ENCODE results near the gene ASB13. TPM values are rescaled to one million over a fixed set of nuclear protein-coding genes. Genes with fewer than 3 reads are reported as not detected.
A peak's percentile ranks its signal among the peaks of the same experiment; 100 is the strongest.

The ASB13 gene, protein sequence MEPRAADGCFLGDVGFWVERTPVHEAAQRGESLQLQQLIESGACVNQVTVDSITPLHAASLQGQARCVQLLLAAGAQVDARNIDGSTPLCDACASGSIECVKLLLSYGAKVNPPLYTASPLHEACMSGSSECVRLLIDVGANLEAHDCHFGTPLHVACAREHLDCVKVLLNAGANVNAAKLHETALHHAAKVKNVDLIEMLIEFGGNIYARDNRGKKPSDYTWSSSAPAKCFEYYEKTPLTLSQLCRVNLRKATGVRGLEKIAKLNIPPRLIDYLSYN
- total RNA-seq: 10 to 100 TPM; 15.8 to 16.0 TPM

DNA sequence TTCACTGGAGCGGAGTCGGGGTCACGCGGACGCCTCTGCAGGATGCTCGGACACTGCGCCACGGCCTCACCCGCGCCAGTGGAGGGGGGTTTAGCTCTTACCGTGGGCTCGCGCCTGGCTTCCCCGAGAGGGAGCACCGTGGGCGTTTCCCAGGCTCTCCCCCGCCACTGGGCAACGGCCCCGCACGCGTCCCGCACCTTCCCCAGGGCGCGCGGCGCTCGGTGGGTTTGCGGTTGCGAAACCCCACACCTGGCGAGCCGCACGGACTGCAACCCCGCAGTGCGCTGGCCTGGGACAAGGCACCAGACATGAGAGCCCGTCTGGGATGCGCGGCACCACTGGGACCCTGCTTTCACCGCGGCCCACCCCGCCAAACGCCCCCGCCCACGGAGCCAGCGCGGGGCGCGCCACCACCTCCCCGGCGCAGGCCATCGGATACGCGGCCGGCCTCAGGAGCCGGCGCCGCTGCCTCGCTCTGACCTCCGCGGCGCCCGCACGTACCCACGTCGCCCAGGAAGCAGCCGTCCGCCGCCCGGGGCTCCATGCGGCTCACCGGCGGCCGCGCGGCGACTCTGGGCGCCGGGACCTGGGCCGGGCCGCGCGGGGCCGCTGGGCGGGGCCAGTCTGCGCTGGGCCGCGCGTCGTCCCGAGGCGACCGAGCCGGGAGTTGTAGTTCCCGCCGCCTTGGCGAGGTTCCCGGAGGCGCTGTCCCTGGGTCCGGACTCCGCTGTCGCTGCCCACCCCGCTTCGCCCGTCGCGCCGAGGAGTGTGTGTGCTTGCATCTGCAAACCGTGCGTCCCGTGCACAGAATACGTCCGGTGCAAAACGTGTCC lies at the start of gene ASB13:
TSS of gene ASB13 (minus strand) at position 588 of the 833 bp plus-strand sequence. CDS start at position 544, 44 bp downstream.
- Histone ChIP-seq H3K9me3 (no peaks in the 10 kb centered on the region), H3K36me3 (no peaks in the 10 kb centered on the region), H3K27me3 (replicated peaks; ENCODE audit: insufficient read depth) (no peaks in the 10 kb centered on the region), H3K27ac (peak within 1 kb of the TSS; percentile 71 to 72), H3K4me1 (ENCODE audit: control insufficient read depth in 1 of 2, low read depth in 2 of 2) (peaks cover 10 to 44% of the 10 kb centered on the region in 2 donors), H3K4me3 (peak within 1 kb of the TSS; percentile 93)
- TF ChIP-seq, protein P1, sequence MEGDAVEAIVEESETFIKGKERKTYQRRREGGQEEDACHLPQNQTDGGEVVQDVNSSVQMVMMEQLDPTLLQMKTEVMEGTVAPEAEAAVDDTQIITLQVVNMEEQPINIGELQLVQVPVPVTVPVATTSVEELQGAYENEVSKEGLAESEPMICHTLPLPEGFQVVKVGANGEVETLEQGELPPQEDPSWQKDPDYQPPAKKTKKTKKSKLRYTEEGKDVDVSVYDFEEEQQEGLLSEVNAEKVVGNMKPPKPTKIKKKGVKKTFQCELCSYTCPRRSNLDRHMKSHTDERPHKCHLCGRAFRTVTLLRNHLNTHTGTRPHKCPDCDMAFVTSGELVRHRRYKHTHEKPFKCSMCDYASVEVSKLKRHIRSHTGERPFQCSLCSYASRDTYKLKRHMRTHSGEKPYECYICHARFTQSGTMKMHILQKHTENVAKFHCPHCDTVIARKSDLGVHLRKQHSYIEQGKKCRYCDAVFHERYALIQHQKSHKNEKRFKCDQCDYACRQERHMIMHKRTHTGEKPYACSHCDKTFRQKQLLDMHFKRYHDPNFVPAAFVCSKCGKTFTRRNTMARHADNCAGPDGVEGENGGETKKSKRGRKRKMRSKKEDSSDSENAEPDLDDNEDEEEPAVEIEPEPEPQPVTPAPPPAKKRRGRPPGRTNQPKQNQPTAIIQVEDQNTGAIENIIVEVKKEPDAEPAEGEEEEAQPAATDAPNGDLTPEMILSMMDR (IDR thresholded peaks at IDR 0.05): no peak
- DNase-seq (ENCODE audit: low spot score): no peak
- peak; percentile 71 for ATAC-seq (ENCODE audit: insufficient number of reproducible peaks, low FRiP score, low read depth)

- peak overlapping the region; percentile 34 for H3K4me3 ChIP-seq
- ATAC-seq (ENCODE audit: insufficient number of reproducible peaks, low FRiP score, low read depth) (no peak), DNase-seq (ENCODE audit: low spot score) (no peak)
- TF ChIP-seq, protein P1 (IDR thresholded peaks at IDR 0.05): no peak
- no peaks in the 10 kb centered on the region for H3K9me3 ChIP-seq
- no peak overlapping the region for H3K27ac ChIP-seq
- peaks cover 0 to 5% of the 10 kb centered on the region in 2 donors for H3K4me1 ChIP-seq (ENCODE audit: control insufficient read depth in 1 of 2, low read depth in 2 of 2)
- no peaks in the 10 kb centered on the region for H3K27me3 ChIP-seq (replicated peaks; ENCODE audit: insufficient read depth)
- H3K36me3 ChIP-seq: no peaks in the 10 kb centered on the region
These were observed 45.2 kb upstream of the ASB13 start for GRCh38 chr10:5711642-5712041.

DNA sequence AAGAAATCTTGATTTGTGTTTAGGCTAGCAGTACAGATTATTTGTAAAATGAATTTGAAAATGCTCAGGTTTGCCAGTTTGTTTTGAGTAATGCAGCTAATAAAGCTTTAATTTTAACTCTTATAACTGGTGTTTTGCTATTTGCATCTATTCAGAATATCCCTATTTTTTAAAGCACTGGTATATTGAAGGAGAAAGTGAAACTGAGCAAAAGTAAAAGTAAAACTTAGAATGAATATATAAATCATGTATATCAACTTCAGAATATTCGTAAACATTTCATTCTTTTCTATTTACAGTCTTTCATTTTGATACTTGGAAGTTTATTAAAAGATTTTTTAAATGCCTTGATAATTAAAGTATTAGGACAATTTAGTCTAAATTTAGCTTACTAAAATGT lies 44.5 kb upstream of the ASB13 start:
- Histone ChIP-seq H3K4me3 (peak overlapping the region; percentile 34), H3K27me3 (replicated peaks; ENCODE audit: insufficient read depth) (no peaks in the 10 kb centered on the region), H3K9me3 (no peaks in the 10 kb centered on the region), H3K4me1 (ENCODE audit: control insufficient read depth in 1 of 2, low read depth in 2 of 2) (peaks cover 0 to 5% of the 10 kb centered on the region in 2 donors), H3K36me3 (no peaks in the 10 kb centered on the region), H3K27ac (no peak overlapping the region)
- no peak for DNase-seq (ENCODE audit: low spot score)
- TF ChIP-seq, protein P1 (IDR thresholded peaks at IDR 0.05): no peak
- no peak for ATAC-seq (ENCODE audit: insufficient number of reproducible peaks, low FRiP score, low read depth)

DNA sequence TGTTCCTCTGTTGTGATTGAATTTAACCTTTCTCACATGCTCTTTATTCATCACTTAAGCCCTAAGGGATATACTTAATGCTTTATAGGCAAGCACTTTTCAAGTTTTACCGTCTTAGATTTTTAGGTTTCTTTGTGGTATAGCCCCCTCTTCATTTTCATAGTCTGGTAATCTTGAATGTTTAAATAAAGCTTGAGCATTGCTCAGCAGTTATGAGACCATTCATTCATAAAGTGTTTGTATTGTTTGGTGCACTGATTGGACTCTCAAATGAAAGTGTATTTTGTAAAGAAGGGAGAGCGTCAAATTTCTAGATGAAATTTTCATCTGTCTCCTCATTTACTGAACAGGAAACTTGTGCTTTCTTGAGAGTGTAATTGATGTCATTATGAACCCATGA lies 43.5 kb upstream of the ASB13 start:
- TF ChIP-seq, protein P1 (IDR thresholded peaks at IDR 0.05): no peak

GRCh38 chr10:5708356-5708755 lies 42.0 kb upstream of the ASB13 start:
- Histone ChIP-seq H3K4me3 (no peak overlapping the region), H3K4me1 (ENCODE audit: control insufficient read depth in 1 of 2, low read depth in 2 of 2) (peaks cover 0 to 5% of the 10 kb centered on the region in 2 donors), H3K36me3 (no peaks in the 10 kb centered on the region), H3K27ac (no peak overlapping the region), H3K27me3 (replicated peaks; ENCODE audit: insufficient read depth) (no peaks in the 10 kb centered on the region), H3K9me3 (no peaks in the 10 kb centered on the region)
- TF ChIP-seq, protein P1 (IDR thresholded peaks at IDR 0.05): no peak
- no peak for ATAC-seq (ENCODE audit: insufficient number of reproducible peaks, low FRiP score, low read depth)
- DNase-seq (ENCODE audit: low spot score): no peak

More for the DNA sequence above, 43.5 kb upstream of the ASB13 start:
- Histone ChIP-seq H3K27ac (no peak overlapping the region), H3K27me3 (replicated peaks; ENCODE audit: insufficient read depth) (no peaks in the 10 kb centered on the region), H3K36me3 (no peaks in the 10 kb centered on the region), H3K9me3 (no peaks in the 10 kb centered on the region), H3K4me3 (no peak overlapping the region), H3K4me1 (ENCODE audit: control insufficient read depth in 1 of 2, low read depth in 2 of 2) (peaks cover 0 to 5% of the 10 kb centered on the region in 2 donors)
- no peak for ATAC-seq (ENCODE audit: insufficient number of reproducible peaks, low FRiP score, low read depth)
- no peak for DNase-seq (ENCODE audit: low spot score)

Data from thoracic aorta (tissue), 2 donors.